ENCODE results near the gene ZNF32.

DNA sequence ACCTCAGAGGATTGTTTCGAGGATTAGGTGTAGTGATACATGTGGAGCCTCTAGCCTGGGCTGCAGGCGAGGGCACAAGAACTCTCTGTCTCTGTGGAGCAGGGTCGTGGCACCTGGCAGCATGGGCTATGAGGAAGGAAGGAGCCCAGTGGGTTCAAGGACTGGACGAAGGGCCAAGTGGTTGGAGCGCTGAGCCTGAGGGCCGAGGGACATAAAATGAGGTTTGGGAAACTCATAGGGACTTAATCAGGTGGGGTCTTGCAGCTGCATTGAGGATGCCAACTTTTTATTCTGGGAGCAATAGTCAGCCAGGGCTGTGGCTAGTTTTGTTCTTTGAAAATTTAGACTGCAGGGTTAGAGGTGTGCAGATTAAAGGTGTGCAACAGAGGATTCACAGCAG is 33.0 kb upstream of the ZNF32 start:
- TF ChIP-seq, protein P1, sequence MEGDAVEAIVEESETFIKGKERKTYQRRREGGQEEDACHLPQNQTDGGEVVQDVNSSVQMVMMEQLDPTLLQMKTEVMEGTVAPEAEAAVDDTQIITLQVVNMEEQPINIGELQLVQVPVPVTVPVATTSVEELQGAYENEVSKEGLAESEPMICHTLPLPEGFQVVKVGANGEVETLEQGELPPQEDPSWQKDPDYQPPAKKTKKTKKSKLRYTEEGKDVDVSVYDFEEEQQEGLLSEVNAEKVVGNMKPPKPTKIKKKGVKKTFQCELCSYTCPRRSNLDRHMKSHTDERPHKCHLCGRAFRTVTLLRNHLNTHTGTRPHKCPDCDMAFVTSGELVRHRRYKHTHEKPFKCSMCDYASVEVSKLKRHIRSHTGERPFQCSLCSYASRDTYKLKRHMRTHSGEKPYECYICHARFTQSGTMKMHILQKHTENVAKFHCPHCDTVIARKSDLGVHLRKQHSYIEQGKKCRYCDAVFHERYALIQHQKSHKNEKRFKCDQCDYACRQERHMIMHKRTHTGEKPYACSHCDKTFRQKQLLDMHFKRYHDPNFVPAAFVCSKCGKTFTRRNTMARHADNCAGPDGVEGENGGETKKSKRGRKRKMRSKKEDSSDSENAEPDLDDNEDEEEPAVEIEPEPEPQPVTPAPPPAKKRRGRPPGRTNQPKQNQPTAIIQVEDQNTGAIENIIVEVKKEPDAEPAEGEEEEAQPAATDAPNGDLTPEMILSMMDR (IDR thresholded peaks at IDR 0.05) = no peak
- TF ChIP-seq POLR2AphosphoS5 (IDR thresholded peaks at IDR 0.05; ENCODE audit: insufficient read depth in 1 of 2, low read depth in 1 of 2) = no peak
- no peak for TF ChIP-seq POLR2A (IDR thresholded peaks at IDR 0.05)
